Smooth muscle cell (in vitro differentiated cells): ENCODE results near the gene EFR3B. TPM values are rescaled to one million over a fixed set of nuclear protein-coding genes. Genes with fewer than 3 reads are reported as not detected.

Source experiments
- DNase-seq: peaks from one replicate; lab custom pipeline; 2025; ENCODE audit not compliant: unreplicated experiment; lab: John Stamatoyannopoulos, UW
- H2AFZ ChIP-seq: fragments of 200-600 bp; sonication (generic); 2 replicates; pipeline ENCODE4 v1.6.0; 2016; ENCODE audit warnings: antibody characterized with exemption, low read depth, mild to moderate bottlenecking
- H3F3A ChIP-seq: fragments of 200-600 bp; sonication (generic); 2 replicates; pipeline ENCODE4 v1.6.0; 2017; ENCODE audit warnings: antibody characterized with exemption, low read depth
- H3K27ac ChIP-seq: fragments of 200-600 bp; sonication (generic); 2 replicates; pipeline ENCODE4 v1.5.1; 2016; ENCODE audit warnings: low read depth, mild to moderate bottlenecking
- H3K27me3 ChIP-seq: fragments of 200-600 bp; sonication (generic); 2 replicates; pipeline ENCODE4 v1.6.1; 2016; ENCODE audit warnings: low read depth, mild to moderate bottlenecking
- H3K36me3 ChIP-seq: fragments of 200-600 bp; sonication (generic); 2 replicates; pipeline ENCODE4 v1.5.1; 2016; ENCODE audit warnings: low read depth
- H3K4me1 ChIP-seq: fragments of 200-600 bp; sonication (generic); 2 replicates; pipeline ENCODE4 v1.5.1; 2016; ENCODE audit warnings: low read depth
- H3K4me2 ChIP-seq: fragments of 200-600 bp; sonication (generic); 2 replicates; pipeline ENCODE4 v1.6.0; 2016; ENCODE audit warnings: mild to moderate bottlenecking
- H3K4me3 ChIP-seq: fragments of 200-600 bp; sonication (generic); 2 replicates; pipeline ENCODE4 v1.5.1; 2016; ENCODE audit warnings: mild to moderate bottlenecking
- H3K79me2 ChIP-seq: fragments of 200-600 bp; sonication (generic); 2 replicates; pipeline ENCODE4 v1.6.0; 2016; ENCODE audit warnings: low read depth, mild to moderate bottlenecking
- H3K9ac ChIP-seq: fragments of 200-600 bp; sonication (generic); 2 replicates; pipeline ENCODE4 v1.6.0; 2016; ENCODE audit warnings: low read depth
- H3K9me3 ChIP-seq: fragments of 200-600 bp; sonication (generic); replicated peaks from 2 replicates; pipeline ENCODE4 v1.5.1; 2016; ENCODE audit warnings: low read depth
- H4K20me1 ChIP-seq: fragments of 200-600 bp; sonication (generic); 2 replicates; pipeline ENCODE4 v1.6.0; 2016; ENCODE audit warnings: low read depth
- CTCF ChIP-seq: fragments of 200-600 bp; sonication (generic); IDR thresholded peaks from 2 replicates; pipeline ENCODE4 v1.5.1; 2017; ENCODE audit warnings: borderline replicate concordance, mild to moderate bottlenecking, antibody characterized with exemption; ENCODE audit not compliant: insufficient read depth, poor library complexity, severe bottlenecking
- whole genome bisulfite sequencing: methylation state at CpG from one replicate; pipeline ENCODE4 v1.1.7; 2016; ENCODE audit warnings: low lambda C conversion rate; 5-methylcytosine and 5-hydroxymethylcytosine counted together
- polyA plus RNA-seq: library from polyadenylated mRNA; unstranded; fragments of >200 nt; fragmentation: Nextera tagmentation; extraction: Ambion mirVana; gene quantifications from 2 replicates; pipeline ENCODE4 v1.2.1, GENCODE V29; 2016
- total RNA-seq: library from RNA; depleted of rRNA; stranded (reverse); fragments of >200 nt; gene quantifications from 2 replicates; pipeline ENCODE4 v1.2.3, GENCODE V29; 2014

Gene EFR3B
- total and polyA plus RNA-seq, 2 experiments from 2014 or later, result 4.0 to 5.2 TPM

- Histone ChIP-seq H3K79me2 (no peaks in the 10 kb centered on the region), H3K36me3 (no peaks in the 10 kb centered on the region), H3K9me3 (no peaks in the 10 kb centered on the region), H4K20me1 (peaks cover 14% of the 10 kb centered on the region), H3K4me1 (no peaks in the 10 kb centered on the region), H2AFZ (no peak overlapping the region), H3K9ac (no peak overlapping the region), H3K27me3 (no peaks in the 10 kb centered on the region), H3F3A (no peaks in the 10 kb centered on the region), H3K4me2 (no peak overlapping the region), H3K4me3 (no peak overlapping the region), H3K27ac (no peak overlapping the region)
- no peak for TF ChIP-seq CTCF
- WGBS, result 98% methylated on average over 4 of the region's 4 CpGs
- no peak for DNase-seq
These were observed 23.9 kb downstream of the EFR3B start for GRCh38 chr2:25065768-25066167.

GRCh38 chr2:25066455-25066854 lies 24.6 kb downstream of the EFR3B start:
- no peaks in the 10 kb centered on the region for H3K36me3 ChIP-seq
- no peaks in the 10 kb centered on the region for H3K4me1 ChIP-seq
- no peak for TF ChIP-seq CTCF
- no peak overlapping the region for H3K9ac ChIP-seq
- H3K9me3 ChIP-seq, result no peaks in the 10 kb centered on the region
- H3K4me2 ChIP-seq, result no peak overlapping the region
- 96% methylated on average over 2 of the region's 2 CpGs for WGBS
- H3K4me3 ChIP-seq, result no peak overlapping the region
- no peaks in the 10 kb centered on the region for H3K79me2 ChIP-seq
- H2AFZ ChIP-seq, result no peak overlapping the region
- no peak overlapping the region for H3K27ac ChIP-seq
- no peak for DNase-seq
- no peaks in the 10 kb centered on the region for H3F3A ChIP-seq
- H4K20me1 ChIP-seq, result peaks cover 16% of the 10 kb centered on the region
- H3K27me3 ChIP-seq, result no peaks in the 10 kb centered on the region

GRCh38 chr2:25068217-25068616 lies 26.3 kb downstream of the EFR3B start:
- H3K4me3 ChIP-seq, result no peak overlapping the region
- WGBS, result 77% methylated on average over 5 of the region's 5 CpGs
- TF ChIP-seq CTCF, result no peak

GRCh38 chr2:25071966-25072365 lies 30.1 kb downstream of the EFR3B start:
- TF ChIP-seq CTCF, result no peak
- Histone ChIP-seq H3K27me3 (no peaks in the 10 kb centered on the region), H2AFZ (no peak overlapping the region), H3K36me3 (no peaks in the 10 kb centered on the region), H3K9me3 (no peaks in the 10 kb centered on the region), H3K4me2 (no peak overlapping the region), H4K20me1 (peaks cover 17% of the 10 kb centered on the region), H3F3A (no peaks in the 10 kb centered on the region), H3K79me2 (no peaks in the 10 kb centered on the region), H3K4me3 (no peak overlapping the region), H3K27ac (peak overlapping the region; percentile 53), H3K9ac (no peak overlapping the region), H3K4me1 (no peaks in the 10 kb centered on the region)
- DNase-seq, result no peak
- WGBS, result 37% methylated on average over 8 of the region's 8 CpGs

More at GRCh38 chr2:25068217-25068616, 26.3 kb downstream of the EFR3B start:
- H3K9me3 ChIP-seq, result no peaks in the 10 kb centered on the region
- no peak overlapping the region for H3K27ac ChIP-seq
- no peaks in the 10 kb centered on the region for H3K4me1 ChIP-seq
- H3F3A ChIP-seq, result no peaks in the 10 kb centered on the region
- no peaks in the 10 kb centered on the region for H3K36me3 ChIP-seq
- H3K79me2 ChIP-seq, result no peaks in the 10 kb centered on the region
- no peaks in the 10 kb centered on the region for H3K27me3 ChIP-seq
- H3K4me2 ChIP-seq, result no peak overlapping the region
- DNase-seq, result no peak
- peaks cover 17% of the 10 kb centered on the region for H4K20me1 ChIP-seq
- H3K9ac ChIP-seq, result no peak overlapping the region
- H2AFZ ChIP-seq, result no peak overlapping the region
